IMR-90 (cell line): Measurements from ENCODE around the gene H1-8. TPM values are rescaled to one million over a fixed set of nuclear protein-coding genes. Genes with fewer than 3 reads are reported as not detected.
A peak's percentile ranks its signal among the peaks of the same experiment; 100 is the strongest.

ENCODE experiments used
- ATAC-seq: fragments of 200-7000 bp; cut with Tn5 transposase; 2 replicates; pipeline ENCODE4 v1.9.1; 2020; ENCODE audit warnings: low read depth, mild to moderate bottlenecking, moderate library complexity
- BruUV-seq: library from RNA; stranded (reverse); fragments of 400-500 nt; replicated peaks from 2 replicates; lab custom pipeline; 2021; lab: Mats Ljungman, UMichigan
- CTCF ChIA-PET: fragments of 300-600 bp; formaldehyde crosslinking; extraction: SDS; loops from one replicate; lab custom pipeline; 2021; ENCODE audit warnings: antibody characterized with exemption; lab: Yijun Ruan, JAX
- POLR2A ChIA-PET: fragments of 300-600 bp; sonication (Branson Sonifier 250); formaldehyde crosslinking; loops from one replicate; lab custom pipeline; 2022; ENCODE audit warnings: antibody characterized with exemption; ENCODE audit not compliant: unreplicated experiment; lab: Charles Lee
- DNase-seq: peaks from one replicate; pipeline ENCODE4 v3.0.0; 2013
- H2AFZ ChIP-seq: replicated peaks from 2 replicates; pipeline ENCODE3; 2013; ENCODE audit warnings: low read length, mild to moderate bottlenecking; ENCODE audit not compliant: poor library complexity
- H2AK5ac ChIP-seq: 2 replicates; pipeline ENCODE4 v1.6.1; 2013; ENCODE audit warnings: low read depth, low read length, inconsistent platforms
- H2AK9ac ChIP-seq: replicated peaks from 2 replicates; pipeline ENCODE3; 2013; ENCODE audit warnings: mild to moderate bottlenecking, low read depth, low read length, moderate library complexity; ENCODE audit not compliant: poor library complexity
- H2BK120ac ChIP-seq: 2 replicates; pipeline ENCODE4 v1.6.1; 2013; ENCODE audit warnings: low read depth, low read length, inconsistent platforms
- H2BK15ac ChIP-seq: 3 replicates; pipeline ENCODE4 v1.6.1; 2013; ENCODE audit warnings: low read depth, low read length, inconsistent platforms
- H2BK20ac ChIP-seq: 2 replicates; pipeline ENCODE4 v1.6.1; 2013; ENCODE audit warnings: low read depth, mild to moderate bottlenecking, inconsistent platforms, low read length, moderate library complexity
- H2BK5ac ChIP-seq: 2 replicates; pipeline ENCODE4 v1.6.1; 2013; ENCODE audit warnings: mild to moderate bottlenecking, low read depth, low read length, inconsistent platforms; ENCODE audit not compliant: poor library complexity, severe bottlenecking
- H3K14ac ChIP-seq: replicated peaks from 2 replicates; pipeline ENCODE4 v1.6.1; 2013; ENCODE audit warnings: low read depth, low read length, inconsistent platforms
- H3K18ac ChIP-seq: 2 replicates; pipeline ENCODE4 v1.6.1; 2013; ENCODE audit warnings: low read depth, low read length, control low read depth
- H3K23ac ChIP-seq: 2 replicates; pipeline ENCODE4 v1.6.1; 2013; ENCODE audit warnings: low read depth, low read length, inconsistent platforms
- H3K27ac ChIP-seq: 2 replicates; pipeline ENCODE4 v1.5.1; 2013; ENCODE audit warnings: mild to moderate bottlenecking, control low read depth, low read length; ENCODE audit not compliant: insufficient read depth
- H3K27me3 ChIP-seq: 2 replicates; pipeline ENCODE4 v1.6.1; 2013; ENCODE audit warnings: low read length; ENCODE audit not compliant: control insufficient read depth, insufficient read depth
- H3K36me3 ChIP-seq: 2 replicates; pipeline ENCODE4 v1.6.1; 2013; ENCODE audit warnings: low read length, mixed read lengths; ENCODE audit not compliant: control insufficient read depth, insufficient read depth
- H3K4ac ChIP-seq: 2 replicates; pipeline ENCODE4 v1.6.1; 2013; ENCODE audit warnings: low read depth, low read length, inconsistent platforms
- H3K4me1 ChIP-seq: 2 replicates; pipeline ENCODE4 v1.6.1; 2013; ENCODE audit warnings: low read length, mixed read lengths; ENCODE audit not compliant: control insufficient read depth, insufficient read depth
- H3K4me2 ChIP-seq: 2 replicates; pipeline ENCODE4 v1.6.1; 2013; ENCODE audit warnings: low read depth, mild to moderate bottlenecking, control low read depth, low read length, moderate library complexity
- H3K4me3 ChIP-seq: 2 replicates; pipeline ENCODE4 v1.5.1; 2013; ENCODE audit warnings: low read depth, mild to moderate bottlenecking, control low read depth, low read length, moderate library complexity; ENCODE audit not compliant: insufficient read depth
- H3K56ac ChIP-seq: 2 replicates; pipeline ENCODE4 v1.6.1; 2013; ENCODE audit warnings: low read length, inconsistent platforms; ENCODE audit not compliant: insufficient read depth; ENCODE audit errors: extremely low read depth
- H3K79me1 ChIP-seq, 2 experiments: 2 replicates each; pipeline ENCODE4 v1.6.1; 2013; ENCODE audit warnings: low read length in 2 of 2, inconsistent platforms in 1 of 2, low read depth in 1 of 2
- H3K9ac ChIP-seq: 2 replicates; pipeline ENCODE4 v1.6.1; 2013; ENCODE audit warnings: low read depth, low read length, control low read depth
- H3K9me1 ChIP-seq: 2 replicates; pipeline ENCODE4 v1.6.1; 2013; ENCODE audit warnings: low read length, inconsistent platforms; ENCODE audit not compliant: insufficient read depth
- H3K9me3 ChIP-seq: 2 replicates; pipeline ENCODE4 v1.6.1; 2013; ENCODE audit warnings: low read length; ENCODE audit not compliant: control insufficient read depth, insufficient read depth
- H4K20me1 ChIP-seq: 2 replicates; pipeline ENCODE4 v1.6.1; 2013; ENCODE audit warnings: low read length, inconsistent platforms; ENCODE audit not compliant: insufficient read depth
- H4K5ac ChIP-seq: 2 replicates; pipeline ENCODE4 v1.6.1; 2013; ENCODE audit warnings: mild to moderate bottlenecking, low read depth, low read length, control low read depth
- H4K8ac ChIP-seq, 2 experiments: 2 replicates each; pipeline ENCODE4 v1.6.1; 2013; ENCODE audit warnings: low read depth in 2 of 2, low read length in 2 of 2, control low read depth in 1 of 2, inconsistent platforms in 1 of 2
- H4K91ac ChIP-seq: 2 replicates; pipeline ENCODE4 v1.6.1; 2013; ENCODE audit warnings: low read depth, low read length, inconsistent platforms; ENCODE audit not compliant: insufficient read depth
- BHLHE40 ChIP-seq: fragments of 150-350 bp; IDR thresholded peaks from 2 replicates; pipeline ENCODE4 v1.6.1; 2016; ENCODE audit warnings: mild to moderate bottlenecking, low read depth, low read length
- CEBPB ChIP-seq: IDR thresholded peaks from 2 replicates; pipeline ENCODE4 v1.6.1; 2012; ENCODE audit warnings: low read depth, low read length, improper control_type of control experiment
- CHD1 ChIP-seq: IDR thresholded peaks from 2 replicates; pipeline ENCODE4 v1.6.1; 2012; ENCODE audit warnings: low read depth, low read length, improper control_type of control experiment
- CTCF ChIP-seq: conservative IDR thresholded peaks from 2 replicates; pipeline ENCODE4 v1.5.1; 2012; ENCODE audit warnings: mild to moderate bottlenecking, low read depth, low read length, improper control_type of control experiment
- ELK1 ChIP-seq: fragments of 150-350 bp; IDR thresholded peaks from 2 replicates; pipeline ENCODE4 v1.6.1; 2016; ENCODE audit warnings: low read depth, mild to moderate bottlenecking, low read length, moderate library complexity, borderline replicate concordance
- MAFK ChIP-seq: IDR thresholded peaks from 2 replicates; pipeline ENCODE4 v1.6.1; 2012; ENCODE audit warnings: low read depth, low read length, improper control_type of control experiment
- MXI1 ChIP-seq: IDR thresholded peaks from 2 replicates; pipeline ENCODE4 v1.6.1; 2012; ENCODE audit warnings: low read depth, mild to moderate bottlenecking, low read length, moderate library complexity, borderline replicate concordance
- POLR2A ChIP-seq: IDR thresholded peaks from 2 replicates; pipeline ENCODE4 v1.6.1; 2012; ENCODE audit warnings: mild to moderate bottlenecking, low read depth, low read length
- RAD21 ChIP-seq: IDR thresholded peaks from 2 replicates; pipeline ENCODE4 v1.6.1; 2012; ENCODE audit warnings: low read length, improper control_type of control experiment
- RCOR1 ChIP-seq: IDR thresholded peaks from 2 replicates; pipeline ENCODE4 v1.6.1; 2012; ENCODE audit warnings: mild to moderate bottlenecking, low read length, improper control_type of control experiment; ENCODE audit not compliant: insufficient replicate concordance
- RFX5 ChIP-seq: IDR thresholded peaks from 2 replicates; pipeline ENCODE4 v1.8.0; 2012; ENCODE audit warnings: low read depth, mild to moderate bottlenecking, low read length, moderate library complexity
- USF2 ChIP-seq: fragments of 150-350 bp; IDR thresholded peaks from 2 replicates; pipeline ENCODE4 v1.6.1; 2017; ENCODE audit warnings: mild to moderate bottlenecking, antibody characterized with exemption, low read length, low read depth
- WGBS, 2 experiments: methylation state at CpG; one replicate each; pipeline versions ENCODE4 v1.1.5 to v1.1.7; 2013; ENCODE audit warnings: missing lambda C conversion rate in 2 of 2; ENCODE audit not compliant: insufficient read length in 1 of 2; ENCODE audit errors: extremely low coverage in 2 of 2; 5-methylcytosine and 5-hydroxymethylcytosine counted together
- dilution Hi-C: fragments of 300-500 bp; cut with HindIII; formaldehyde crosslinking; loops from one replicate; pipeline ENCODE4 v1.14.3; 2018; ENCODE audit warnings: low sequenced_read_pairs; ENCODE audit not compliant: unreplicated experiment
- in situ Hi-C: fragments of 300-500 bp; cut with MboI; formaldehyde crosslinking; loops from 3 replicates; pipeline ENCODE4 v1.14.3; 2019; ENCODE audit warnings: low sequenced_read_pairs, inconsistent platforms, mixed read lengths
- intact Hi-C: fragments of 100-400 bp; cut with micrococcal nuclease; formaldehyde crosslinking; loops from 2 replicates; pipeline ENCODE4 v1.10.0; 2022
- polyA plus RNA-seq, 3 experiments: library from polyadenylated mRNA; depleted of rRNA; stranded (reverse); fragments of >200 nt; gene quantifications; 2 replicates each; pipeline ENCODE4 v1.2.3, GENCODE V29; 2012; ENCODE audit warnings: low replicate concordance in 1 of 3
- total RNA-seq: library from RNA; depleted of rRNA; stranded (reverse); fragments of >200 nt; gene quantifications from 2 replicates; pipeline ENCODE4 v1.2.3, GENCODE V29; 2012

H1-8 gene
- total and polyA plus RNA-seq, 2 of the 4 experiments (the other 2 are of a cell fraction): not detected

GRCh38 chr3:129596194-129597086 is 53.5 kb downstream of the H1-8 start:
- peak overlapping the region; percentile 82 for H2AFZ ChIP-seq
- 7% methylated on average over 6 of the region's 27 CpGs; no CpG with 5 or more reads in 1 of the 2 experiments for WGBS, 2 experiments
- peak; percentile 83 for ATAC-seq
- 0 out of 2 replicates have a peak, but pooled peaks have one; percentile 1 for TF ChIP-seq BHLHE40
- no peak for TF ChIP-seq RFX5
- TF ChIP-seq USF2: no peak
- peak; percentile 71; the same call in 1 of the 2 replicates for TF ChIP-seq CEBPB
- TF ChIP-seq CHD1: no peak
- no peak for TF ChIP-seq MAFK
- no peak for TF ChIP-seq POLR2A
- TF ChIP-seq ELK1: no peak
- no peak for TF ChIP-seq CTCF
- TF ChIP-seq RAD21: peak; percentile 39
- no peak for TF ChIP-seq RCOR1
- TF ChIP-seq MXI1: no peak

More at GRCh38 chr3:129596194-129597086, 53.5 kb downstream of the H1-8 start:
- Histone ChIP-seq H3K9me1 (peaks cover 29% of the 10 kb centered on the region), H2BK5ac (peak overlapping the region; percentile 90), H2BK15ac (peak overlapping the region; percentile 97; the same call in 2 of the 3 replicates), H3K4me1 (peaks cover 55% of the 10 kb centered on the region), H4K20me1 (peaks cover 5% of the 10 kb centered on the region; the same call in 1 of the 2 replicates), H2AK5ac (peak overlapping the region; percentile 98), H3K4me2 (peak overlapping the region; percentile 52), H3K9ac (peak overlapping the region; percentile 56), H4K91ac (peak overlapping the region; percentile 95), H3K27ac (peak overlapping the region; percentile 87), H2BK20ac (peak overlapping the region; percentile 89), H3K36me3 (no peaks in the 10 kb centered on the region), H3K14ac (peak overlapping the region; percentile 95), H2AK9ac (peak overlapping the region; percentile 97), H2BK120ac (peak overlapping the region; percentile 93), H3K4me3 (no peak overlapping the region), H3K79me1 (peaks cover 20 to 91% of the 10 kb centered on the region in 2 experiments; a peak in 3 of 4 replicates), H3K27me3 (no peaks in the 10 kb centered on the region), H3K23ac (peak overlapping the region; percentile 90), H3K4ac (peak overlapping the region; percentile 98), H4K5ac (peak overlapping the region; percentile 81), H4K8ac (peak overlapping the region; percentile 65 to 99), H3K18ac (peak overlapping the region; percentile 68), H3K56ac (peak overlapping the region; percentile 86), H3K9me3 (no peaks in the 10 kb centered on the region)
- in situ Hi-C loops (no loop called here), dilution Hi-C loops (no loop called here), intact Hi-C loops (loop anchor here (2.0 to 5.0 kb wide), 2 partner anchors 36 to 154 kb away; partner anchors contain the start of gene IFT122)
- POLR2A ChIA-PET: interaction anchor here (0.5 to 0.8 kb wide), 5 partner anchors 9 to 443 kb away, joined by 3 to 4 read pairs (median 3); partner anchors contain the start of genes IFT122 and MBD4
- CTCF ChIA-PET: interaction anchor here (0.9 to 4.2 kb wide), 3 partner anchors 10 to 106 kb away, joined by 3 to 25 read pairs (median 3); partner anchors contain the start of gene PLXND1
- peak; percentile 96 for DNase-seq
- BruUV-seq: no TSS peak
